Suprapubic skin (tissue), 4 donors: ENCODE results near the gene NUDT21. TPM values are rescaled to one million over a fixed set of nuclear protein-coding genes. Genes with fewer than 3 reads are reported as not detected.

Experiments used
- DNase-seq, 2 donors: peaks; one replicate each; pipeline ENCODE4 v3.0.0-alpha.2; 2019; ENCODE audit warnings: low spot score in 2 of 2
- H3K27ac ChIP-seq: fragments of 200-600 bp; sonication (generic); one replicate; pipeline ENCODE4 v1.5.1; 2019
- H3K27me3 ChIP-seq: fragments of 200-600 bp; sonication (generic); one replicate; pipeline ENCODE4 v1.5.1; 2019
- H3K36me3 ChIP-seq: fragments of 200-600 bp; sonication (generic); one replicate; pipeline ENCODE4 v1.5.1; 2019
- H3K4me1 ChIP-seq: fragments of 200-600 bp; sonication (generic); one replicate; pipeline ENCODE4 v1.5.1; 2019
- H3K4me3 ChIP-seq: fragments of 200-600 bp; sonication (generic); one replicate; pipeline ENCODE4 v1.5.1; 2019; ENCODE audit warnings: mild to moderate bottlenecking
- H3K9me3 ChIP-seq: fragments of 200-600 bp; sonication (generic); one replicate; pipeline ENCODE4 v1.5.1; 2019
- EP300 ChIP-seq: sonication (generic); formaldehyde crosslinking; IDR thresholded peaks from one replicate; pipeline ENCODE4 v1.6.1; 2017; ENCODE audit warnings: antibody characterized with exemption
- POLR2A ChIP-seq, 2 donors: fragments of 450-650 bp; IDR thresholded peaks; one replicate each; pipeline ENCODE4 v1.6.1; 2017; ENCODE audit warnings: antibody characterized with exemption in 2 of 2, mild to moderate bottlenecking in 2 of 2, moderate library complexity in 2 of 2
- POLR2AphosphoS5 ChIP-seq, 3 donors: sonication (generic); formaldehyde crosslinking; IDR thresholded peaks; one replicate each; pipeline ENCODE4 v1.6.1; 2017; ENCODE audit warnings: antibody characterized with exemption in 3 of 3
- WGBS: methylation state at CpG from one replicate; pipeline ENCODE4 v1.1.5; 2018; 5-methylcytosine and 5-hydroxymethylcytosine counted together
- total RNA-seq, 4 donors: library from RNA; depleted of rRNA; stranded (reverse); fragments of >200 nt; gene quantifications; one replicate each; pipeline ENCODE4 v1.1.0, GENCODE V29; 2016
- TF ChIP-seq, protein P1 (sequence below), 2 donors: fragments of 200-600 bp in 1 of 2; fragments of 450-650 bp in 1 of 2; sonication (generic) in 1 of 2; IDR thresholded peaks; one replicate each; pipeline ENCODE4 v1.5.1; 2016 to 2019; ENCODE audit warnings: antibody characterized with exemption in 2 of 2, mild to moderate bottlenecking in 1 of 2, moderate library complexity in 1 of 2

Gene NUDT21
- total RNA-seq, 4 donors from 2014 or later, result 36.9 to 49.8 (median 39.9) TPM

DNA sequence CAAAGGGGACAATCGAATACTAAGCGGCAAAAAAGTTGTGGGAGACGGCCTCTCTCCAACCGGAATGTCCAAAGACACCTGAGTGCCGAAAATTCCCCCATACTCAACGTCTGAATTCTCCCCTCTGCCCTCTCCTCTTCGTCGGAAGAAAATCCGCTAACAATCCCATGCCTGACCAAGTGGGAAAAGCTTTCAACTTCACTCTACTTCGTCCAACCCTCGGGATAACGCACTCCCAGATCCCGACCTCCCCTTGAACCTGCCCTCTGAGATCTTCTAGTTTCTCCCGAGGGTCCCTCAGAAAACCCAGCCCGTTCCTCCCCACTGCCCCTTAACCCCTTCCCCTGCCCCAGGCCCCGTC lies 26.7 kb downstream of the NUDT21 start:
- Histone ChIP-seq H3K36me3 (no peaks in the 10 kb centered on the region), H3K27me3 (no peaks in the 10 kb centered on the region), H3K27ac (peak overlapping the region; percentile 93), H3K9me3 (no peaks in the 10 kb centered on the region), H3K4me3 (peak overlapping the region; percentile 98), H3K4me1 (peaks cover 45% of the 10 kb centered on the region)
- TF ChIP-seq POLR2AphosphoS5 (IDR thresholded peaks at IDR 0.05) (no peak), POLR2A (IDR thresholded peaks at IDR 0.05) (no peak), EP300 (no peak)
- TF ChIP-seq, protein P1, sequence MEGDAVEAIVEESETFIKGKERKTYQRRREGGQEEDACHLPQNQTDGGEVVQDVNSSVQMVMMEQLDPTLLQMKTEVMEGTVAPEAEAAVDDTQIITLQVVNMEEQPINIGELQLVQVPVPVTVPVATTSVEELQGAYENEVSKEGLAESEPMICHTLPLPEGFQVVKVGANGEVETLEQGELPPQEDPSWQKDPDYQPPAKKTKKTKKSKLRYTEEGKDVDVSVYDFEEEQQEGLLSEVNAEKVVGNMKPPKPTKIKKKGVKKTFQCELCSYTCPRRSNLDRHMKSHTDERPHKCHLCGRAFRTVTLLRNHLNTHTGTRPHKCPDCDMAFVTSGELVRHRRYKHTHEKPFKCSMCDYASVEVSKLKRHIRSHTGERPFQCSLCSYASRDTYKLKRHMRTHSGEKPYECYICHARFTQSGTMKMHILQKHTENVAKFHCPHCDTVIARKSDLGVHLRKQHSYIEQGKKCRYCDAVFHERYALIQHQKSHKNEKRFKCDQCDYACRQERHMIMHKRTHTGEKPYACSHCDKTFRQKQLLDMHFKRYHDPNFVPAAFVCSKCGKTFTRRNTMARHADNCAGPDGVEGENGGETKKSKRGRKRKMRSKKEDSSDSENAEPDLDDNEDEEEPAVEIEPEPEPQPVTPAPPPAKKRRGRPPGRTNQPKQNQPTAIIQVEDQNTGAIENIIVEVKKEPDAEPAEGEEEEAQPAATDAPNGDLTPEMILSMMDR (IDR thresholded peaks at IDR 0.05), result no peak
- DNase-seq, result no peak
- WGBS, result 2% methylated on average over 16 of the region's 16 CpGs

DNA sequence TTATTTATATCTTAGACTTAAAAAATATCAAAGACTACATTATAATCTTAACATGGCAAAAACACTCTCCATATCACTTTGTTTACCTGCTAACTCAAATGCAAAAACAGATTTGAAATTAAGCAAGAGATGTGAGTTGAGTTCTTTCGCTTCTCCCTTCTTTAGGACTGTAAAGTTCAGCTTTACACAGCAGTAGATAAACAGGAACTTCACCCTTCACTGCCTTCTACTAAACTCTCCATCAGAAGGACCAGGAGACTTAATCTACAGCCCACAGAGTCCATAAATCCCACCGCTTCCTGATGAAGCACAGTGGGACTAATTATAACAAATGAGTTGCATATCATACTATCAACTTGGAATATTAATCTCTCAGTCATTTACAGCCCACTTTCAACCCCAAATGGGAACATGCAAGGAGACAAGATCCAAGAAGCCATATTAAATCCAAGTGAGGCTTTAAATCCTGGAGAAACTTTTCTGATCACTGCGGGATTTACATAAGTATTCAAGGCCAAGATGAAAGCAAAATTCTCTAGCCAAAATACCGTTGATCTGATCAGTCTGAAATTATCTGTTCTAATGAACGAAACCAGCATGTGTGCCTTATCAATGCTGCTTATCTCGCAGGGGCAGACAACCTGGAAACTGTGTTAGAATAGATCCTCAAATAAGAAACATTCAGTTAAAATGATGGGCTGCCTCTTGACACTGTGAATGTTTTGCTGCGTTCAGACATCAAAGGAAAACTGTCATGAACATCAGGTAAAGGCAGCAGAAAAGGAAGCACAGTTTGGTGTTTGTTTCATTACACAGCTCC lies 27.3 kb downstream of the NUDT21 start:
- 24% methylated on average over 7 of the region's 7 CpGs for WGBS

DNA sequence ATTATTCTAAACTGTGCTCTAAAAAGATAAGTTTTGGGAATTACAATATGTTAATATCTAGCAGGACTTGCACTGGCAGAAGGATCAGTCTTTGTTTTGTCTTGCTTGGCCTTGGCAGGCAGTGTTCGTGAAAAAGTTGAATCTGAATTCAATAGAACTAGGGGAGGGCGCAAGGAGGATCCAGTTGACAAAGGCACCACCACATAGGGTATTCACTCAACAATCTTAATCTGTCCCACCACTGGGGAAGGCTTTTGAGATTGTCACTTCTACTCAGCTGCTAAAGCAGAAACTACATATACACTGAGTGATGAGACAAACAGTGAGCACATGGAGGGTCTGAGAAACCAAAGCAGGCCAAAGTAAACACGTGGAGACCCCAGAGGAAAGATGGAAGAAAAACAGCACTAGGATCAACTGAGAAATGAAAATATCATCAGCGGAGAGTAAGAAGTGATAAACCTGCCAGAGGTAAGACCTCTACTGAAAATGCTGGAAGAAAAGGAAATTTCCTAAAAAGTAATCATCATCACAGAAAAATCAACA lies 28.2 kb downstream of the NUDT21 start:
- H3K4me1 ChIP-seq, result peaks cover 45% of the 10 kb centered on the region
- no peak overlapping the region for H3K4me3 ChIP-seq
- WGBS, result 64% methylated on average over 4 of the region's 4 CpGs
- no peaks in the 10 kb centered on the region for H3K36me3 ChIP-seq
- H3K9me3 ChIP-seq, result no peaks in the 10 kb centered on the region
- TF ChIP-seq, protein P1 (IDR thresholded peaks at IDR 0.05), result no peak
- TF ChIP-seq EP300, result no peak
- TF ChIP-seq POLR2AphosphoS5 (IDR thresholded peaks at IDR 0.05), result no peak
- no peak for TF ChIP-seq POLR2A (IDR thresholded peaks at IDR 0.05)
- H3K27me3 ChIP-seq, result no peaks in the 10 kb centered on the region
- H3K27ac ChIP-seq, result no peak overlapping the region
- no peak for DNase-seq

More for the DNA sequence above, 27.3 kb downstream of the NUDT21 start:
- Histone ChIP-seq H3K4me1 (peaks cover 45% of the 10 kb centered on the region), H3K36me3 (no peaks in the 10 kb centered on the region), H3K27ac (peak overlapping the region; percentile 93), H3K4me3 (peak overlapping the region; percentile 98), H3K9me3 (no peaks in the 10 kb centered on the region), H3K27me3 (no peaks in the 10 kb centered on the region)
- no peak for TF ChIP-seq EP300
- no peak for TF ChIP-seq POLR2A (IDR thresholded peaks at IDR 0.05)
- TF ChIP-seq, protein P1 (IDR thresholded peaks at IDR 0.05), result no peak
- TF ChIP-seq POLR2AphosphoS5 (IDR thresholded peaks at IDR 0.05), result no peak
- no peak for DNase-seq

DNA sequence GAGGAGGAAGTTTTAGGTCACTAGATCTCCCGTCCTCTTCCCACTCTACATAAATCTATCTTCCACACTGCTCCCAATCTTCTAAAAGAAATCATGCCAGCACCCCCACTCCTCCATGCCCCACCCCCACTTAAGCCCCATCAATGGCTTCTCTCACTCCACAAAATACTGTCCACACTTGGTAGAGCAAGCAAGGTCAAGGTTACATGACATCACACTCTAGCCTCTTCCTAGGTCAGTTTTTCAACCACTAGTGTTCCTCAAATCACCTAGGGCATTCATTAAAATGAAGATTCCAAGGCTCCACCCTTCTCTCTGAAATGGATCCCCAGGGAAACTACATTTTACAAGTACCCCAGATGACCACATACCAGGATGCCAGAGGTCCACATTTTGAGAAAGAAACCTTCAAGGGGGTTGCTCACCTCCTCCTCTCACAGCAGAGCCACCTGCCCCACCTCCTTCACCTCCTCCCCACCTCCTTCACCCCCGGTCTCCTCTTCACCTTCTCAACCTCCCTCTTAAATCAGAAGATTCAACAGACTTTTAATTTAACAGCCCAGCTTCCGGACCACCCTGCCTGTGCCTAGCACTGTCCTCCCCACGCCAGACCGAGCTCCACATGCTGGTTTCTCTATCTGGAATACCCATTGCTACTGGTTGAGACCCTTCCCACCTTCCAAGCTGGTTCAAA lies 29.0 kb downstream of the NUDT21 start:
- TF ChIP-seq, protein P1 (IDR thresholded peaks at IDR 0.05), result no peak
- no peak for TF ChIP-seq POLR2A (IDR thresholded peaks at IDR 0.05)
- TF ChIP-seq POLR2AphosphoS5 (IDR thresholded peaks at IDR 0.05), result no peak
- no peak for TF ChIP-seq EP300
- no peaks in the 10 kb centered on the region for H3K36me3 ChIP-seq
- H3K27ac ChIP-seq, result no peak overlapping the region
- DNase-seq, result no peak
- H3K27me3 ChIP-seq, result no peaks in the 10 kb centered on the region
- WGBS, result 84% methylated on average over 5 of the region's 5 CpGs
- H3K4me1 ChIP-seq, result peaks cover 45% of the 10 kb centered on the region
- H3K4me3 ChIP-seq, result no peak overlapping the region
- no peaks in the 10 kb centered on the region for H3K9me3 ChIP-seq

DNA sequence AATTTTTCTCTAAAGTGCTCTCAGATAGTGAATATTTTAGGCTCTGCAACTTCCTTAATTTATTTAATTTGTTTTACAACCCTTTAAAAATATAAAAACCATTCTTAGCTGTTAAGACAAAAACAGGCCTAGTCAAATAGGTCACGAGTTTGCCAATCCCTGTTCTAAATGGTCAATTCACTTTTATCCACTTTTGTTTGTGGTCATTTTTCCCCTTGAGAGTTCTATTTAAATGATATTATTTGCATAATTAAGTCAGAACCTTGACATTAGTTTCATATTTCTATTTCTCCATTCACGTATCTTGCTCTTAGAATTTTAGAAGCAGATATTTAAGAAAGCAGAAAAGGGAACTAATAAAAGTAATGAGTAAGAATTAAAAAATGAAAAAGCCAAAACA lies 29.8 kb downstream of the NUDT21 start:
- no peak overlapping the region for H3K4me3 ChIP-seq
- peaks cover 44% of the 10 kb centered on the region for H3K4me1 ChIP-seq
- WGBS, result 86% methylated on average over 2 of the region's 2 CpGs
- H3K27me3 ChIP-seq, result no peaks in the 10 kb centered on the region
- DNase-seq, result no peak
- H3K9me3 ChIP-seq, result no peaks in the 10 kb centered on the region
- H3K36me3 ChIP-seq, result no peaks in the 10 kb centered on the region
- TF ChIP-seq POLR2A (IDR thresholded peaks at IDR 0.05) (no peak), POLR2AphosphoS5 (IDR thresholded peaks at IDR 0.05) (no peak), EP300 (no peak)
- TF ChIP-seq, protein P1 (IDR thresholded peaks at IDR 0.05), result no peak
- no peak overlapping the region for H3K27ac ChIP-seq
